Progenitor cell of endocrine pancreas (in vitro differentiated cells): ENCODE data around the gene SLC25A13. TPM values are rescaled to one million over a fixed set of nuclear protein-coding genes. Genes with fewer than 3 reads are reported as not detected.

Source experiments
- DNase-seq: peaks from one replicate; pipeline ENCODE4 v3.0.0; 2021; ENCODE audit warnings: low spot score; ENCODE audit not compliant: unreplicated experiment
- H3K27ac Mint-ChIP-seq: 2 replicates; pipeline ENCODE4 v1.8.0; 2021; ENCODE audit warnings: mild to moderate bottlenecking, moderate library complexity, mixed read lengths
- H3K27me3 Mint-ChIP-seq: 2 replicates; pipeline ENCODE4 v1.8.0; 2021; ENCODE audit warnings: mixed read lengths
- H3K36me3 Mint-ChIP-seq: 2 replicates; pipeline ENCODE4 v1.8.0; 2022; ENCODE audit warnings: mixed read lengths; ENCODE audit not compliant: insufficient read depth
- H3K4me1 Mint-ChIP-seq: 2 replicates; pipeline ENCODE4 v1.8.0; 2021; ENCODE audit warnings: low read depth, mixed read lengths
- H3K4me3 Mint-ChIP-seq: 2 replicates; pipeline ENCODE4 v1.8.0; 2021; ENCODE audit warnings: low read depth, mild to moderate bottlenecking, moderate library complexity, mixed read lengths
- H3K9me3 Mint-ChIP-seq: 2 replicates; pipeline ENCODE4 v1.8.0; 2021; ENCODE audit warnings: low read depth, mixed read lengths
- total RNA-seq: library from RNA; stranded (reverse); gene quantifications from 2 replicates; pipeline ENCODE4 v1.2.1, GENCODE V29; 2021
- TF ChIP-seq, protein P1 (sequence below): fragments of 200-600 bp; sonication (generic); IDR thresholded peaks from one replicate; pipeline ENCODE4 v1.5.0; 2021; ENCODE audit warnings: antibody characterized with exemption, mild to moderate bottlenecking; ENCODE audit not compliant: unreplicated experiment

Gene SLC25A13
- total RNA-seq, 1 donor from 2014 or later = 54.0 TPM

DNA sequence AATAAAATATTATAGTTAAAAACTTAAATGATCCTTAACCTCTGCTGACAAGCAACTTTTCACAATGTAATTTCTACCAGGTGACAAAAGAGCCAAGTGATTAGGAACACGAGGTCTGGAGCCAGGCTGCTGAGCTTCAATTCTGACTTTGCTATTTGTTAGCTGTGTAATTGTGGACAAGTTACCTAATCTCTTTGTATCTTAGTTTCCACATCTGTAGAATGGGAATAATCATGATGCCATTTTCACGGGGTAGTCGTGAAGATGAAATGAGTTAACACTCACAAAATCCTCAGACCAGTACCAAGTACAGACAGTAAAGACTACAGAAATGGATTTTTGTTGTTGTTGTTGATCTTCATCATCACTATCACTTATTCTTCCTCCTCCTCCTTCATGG lies 144.5 kb downstream of the SLC25A13 start:
- Mint-ChIP-seq H3K27ac (no peak overlapping the region), H3K27me3 (peaks cover 5% of the 10 kb centered on the region), H3K9me3 (no peaks in the 10 kb centered on the region), H3K4me3 (no peak overlapping the region), H3K4me1 (peaks cover 19% of the 10 kb centered on the region), H3K36me3 (peaks cover 3% of the 10 kb centered on the region)
- TF ChIP-seq, protein P1, sequence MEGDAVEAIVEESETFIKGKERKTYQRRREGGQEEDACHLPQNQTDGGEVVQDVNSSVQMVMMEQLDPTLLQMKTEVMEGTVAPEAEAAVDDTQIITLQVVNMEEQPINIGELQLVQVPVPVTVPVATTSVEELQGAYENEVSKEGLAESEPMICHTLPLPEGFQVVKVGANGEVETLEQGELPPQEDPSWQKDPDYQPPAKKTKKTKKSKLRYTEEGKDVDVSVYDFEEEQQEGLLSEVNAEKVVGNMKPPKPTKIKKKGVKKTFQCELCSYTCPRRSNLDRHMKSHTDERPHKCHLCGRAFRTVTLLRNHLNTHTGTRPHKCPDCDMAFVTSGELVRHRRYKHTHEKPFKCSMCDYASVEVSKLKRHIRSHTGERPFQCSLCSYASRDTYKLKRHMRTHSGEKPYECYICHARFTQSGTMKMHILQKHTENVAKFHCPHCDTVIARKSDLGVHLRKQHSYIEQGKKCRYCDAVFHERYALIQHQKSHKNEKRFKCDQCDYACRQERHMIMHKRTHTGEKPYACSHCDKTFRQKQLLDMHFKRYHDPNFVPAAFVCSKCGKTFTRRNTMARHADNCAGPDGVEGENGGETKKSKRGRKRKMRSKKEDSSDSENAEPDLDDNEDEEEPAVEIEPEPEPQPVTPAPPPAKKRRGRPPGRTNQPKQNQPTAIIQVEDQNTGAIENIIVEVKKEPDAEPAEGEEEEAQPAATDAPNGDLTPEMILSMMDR = no peak
- no peak for DNase-seq

DNA sequence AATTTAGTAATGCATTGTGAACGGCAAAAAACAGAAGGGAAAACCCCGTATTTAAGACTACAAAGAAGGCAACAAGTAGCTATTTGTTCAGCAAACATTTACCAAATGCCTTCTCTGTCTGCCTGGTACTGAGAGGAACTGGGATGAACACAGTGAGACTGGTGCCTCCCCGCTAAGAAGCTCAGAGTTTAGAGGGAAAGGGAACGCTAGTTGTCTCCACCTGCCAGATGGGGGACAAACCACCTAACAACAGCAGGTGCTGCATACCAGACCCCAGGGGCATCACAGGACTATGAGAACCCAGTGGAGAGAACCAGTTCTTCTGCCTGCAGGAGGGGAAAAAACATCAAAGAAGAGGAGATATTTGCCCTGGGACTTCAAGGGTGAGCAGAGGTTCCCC lies 147.1 kb downstream of the SLC25A13 start:
- Mint-ChIP-seq H3K27ac (no peak overlapping the region), H3K4me1 (peaks cover 19% of the 10 kb centered on the region), H3K9me3 (no peaks in the 10 kb centered on the region), H3K4me3 (no peak overlapping the region), H3K36me3 (peaks cover 3% of the 10 kb centered on the region), H3K27me3 (peaks cover 5% of the 10 kb centered on the region)
- TF ChIP-seq, protein P1 = no peak
- DNase-seq = no peak

DNA sequence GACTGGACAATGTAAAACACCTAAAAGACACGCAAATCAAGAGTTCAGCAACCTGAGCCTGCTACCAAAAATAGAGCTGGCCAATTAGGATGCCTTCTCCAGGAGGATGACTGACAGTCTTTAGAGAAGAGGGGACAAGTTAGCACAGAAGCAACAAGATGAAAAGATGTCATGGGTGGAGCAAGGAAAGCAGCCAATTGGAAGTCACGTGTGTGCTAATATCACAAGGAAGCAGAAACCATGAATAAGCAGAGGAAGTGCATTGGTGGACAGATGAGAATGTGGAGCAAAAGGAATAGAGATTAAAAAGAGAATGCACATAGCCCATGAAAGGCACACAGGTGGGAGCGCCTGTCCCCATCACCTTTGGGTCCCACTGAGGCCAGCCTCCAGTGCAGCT lies 148.1 kb downstream of the SLC25A13 start:
- Mint-ChIP-seq H3K27me3 (peaks cover 5% of the 10 kb centered on the region), H3K4me1 (peaks cover 27% of the 10 kb centered on the region), H3K36me3 (peaks cover 3% of the 10 kb centered on the region), H3K27ac (no peak overlapping the region), H3K4me3 (no peak overlapping the region), H3K9me3 (no peaks in the 10 kb centered on the region)
- no peak for DNase-seq
- TF ChIP-seq, protein P1 = no peak

DNA sequence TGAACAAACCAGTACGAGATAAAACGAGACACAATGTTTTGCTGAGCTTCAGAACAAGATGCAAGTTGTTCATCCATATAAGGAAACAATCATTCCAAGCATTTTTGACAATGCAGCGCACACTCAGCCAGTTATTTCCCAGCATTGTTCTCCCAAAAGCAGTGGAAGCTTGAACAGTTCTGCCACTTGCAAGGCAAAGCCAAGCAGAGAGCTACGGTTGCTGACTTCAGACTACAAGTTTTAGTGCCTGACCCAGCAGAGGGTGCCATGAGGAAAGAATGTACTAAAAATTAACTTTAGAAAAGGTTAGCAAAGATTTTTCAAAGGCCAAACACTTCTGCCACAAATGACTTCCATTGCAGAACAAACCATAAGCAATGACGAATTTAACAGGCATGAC lies 152.5 kb downstream of the SLC25A13 start:
- TF ChIP-seq, protein P1 = no peak
- no peak for DNase-seq
- no peak overlapping the region for H3K4me3 Mint-ChIP-seq
- no peaks in the 10 kb centered on the region for H3K9me3 Mint-ChIP-seq
- peaks cover 12% of the 10 kb centered on the region for H3K4me1 Mint-ChIP-seq
- H3K27ac Mint-ChIP-seq = peak overlapping the region; percentile 64
- peaks cover 10% of the 10 kb centered on the region for H3K36me3 Mint-ChIP-seq
- peaks cover 4% of the 10 kb centered on the region for H3K27me3 Mint-ChIP-seq

DNA sequence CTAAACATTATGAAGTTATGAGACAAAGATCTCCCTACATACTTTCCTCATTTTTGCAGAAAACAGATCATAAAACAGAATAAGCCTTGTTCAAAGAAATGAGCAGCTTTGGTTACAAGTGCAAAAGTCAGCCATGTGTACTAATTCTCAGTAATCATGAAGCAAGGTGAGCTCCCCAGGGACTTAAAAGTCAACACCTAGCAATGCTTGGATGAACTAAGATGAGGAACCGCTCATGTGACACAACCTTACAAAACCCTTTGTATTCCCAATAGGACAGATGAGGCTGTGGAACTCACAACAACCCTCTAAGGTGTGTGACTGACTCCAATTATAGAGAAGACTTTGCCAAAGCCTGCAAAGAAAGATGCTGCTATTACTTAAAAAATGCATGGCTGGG lies 154.5 kb downstream of the SLC25A13 start:
- Mint-ChIP-seq H3K4me1 (peaks cover 11% of the 10 kb centered on the region), H3K27me3 (no peaks in the 10 kb centered on the region), H3K36me3 (peaks cover 9% of the 10 kb centered on the region), H3K4me3 (no peak overlapping the region), H3K9me3 (no peaks in the 10 kb centered on the region), H3K27ac (no peak overlapping the region)
- TF ChIP-seq, protein P1 = no peak
- no peak for DNase-seq
